Activated T-helper 17 cell treated with anti-CD3 and anti-CD28 coated beads, Interleukin-2, amount 50 U/mL, for 72 hours (primary cell): ENCODE results near the gene PAWR. TPM values are rescaled to one million over a fixed set of nuclear protein-coding genes. Genes with fewer than 3 reads are reported as not detected.
"Not testable (repeated sequence)": the region's sequence is repeated elsewhere in the genome, so short reads cannot be mapped to it uniquely, and the experiment has no call there.

Experiments
- ATAC-seq: fragments of 150-1000 bp; cut with Tn5 transposase; replicated peaks from 2 replicates; pipeline ENCODE4 v1.10.0; 2021; ENCODE audit warnings: mild to moderate bottlenecking, moderate library complexity
- H3K27ac Mint-ChIP-seq: one replicate; pipeline ENCODE4 v1.8.0; 2022; ENCODE audit warnings: mixed read lengths
- H3K27me3 Mint-ChIP-seq: one replicate; pipeline ENCODE4 v1.8.0; 2022; ENCODE audit warnings: mixed read lengths
- H3K36me3 Mint-ChIP-seq: one replicate; pipeline ENCODE4 v1.8.0; 2022; ENCODE audit warnings: low read depth, mild to moderate bottlenecking, mixed read lengths
- H3K4me1 Mint-ChIP-seq: one replicate; pipeline ENCODE4 v1.8.0; 2022; ENCODE audit warnings: mixed read lengths
- H3K4me3 Mint-ChIP-seq: one replicate; pipeline ENCODE4 v1.8.0; 2022; ENCODE audit warnings: mild to moderate bottlenecking, mixed read lengths
- H3K9me3 Mint-ChIP-seq: one replicate; pipeline ENCODE4 v1.8.0; 2022; ENCODE audit warnings: mixed read lengths
- total RNA-seq, 2 donors: library from RNA; stranded (reverse); gene quantifications; one replicate each; pipeline ENCODE4 v1.2.3, GENCODE V29; 2022

PAWR gene
- total RNA-seq, 2 donors from 2014 or later: 1.2 to 5.6 TPM

GRCh38 chr12:79547735-79548609, 142.8 kb downstream of the PAWR start:
- no peak for ATAC-seq
- Mint-ChIP-seq H3K4me3 (no peak overlapping the region), H3K27ac (no peak overlapping the region)

GRCh38 chr12:79547044-79547734, 143.6 kb downstream of the PAWR start:
- Mint-ChIP-seq H3K4me1 (no peaks in the 10 kb centered on the region), H3K36me3 (no peaks in the 10 kb centered on the region), H3K9me3 (no peaks in the 10 kb centered on the region), H3K4me3 (no peak overlapping the region), H3K27me3 (peaks cover 7% of the 10 kb centered on the region), H3K27ac (no peak overlapping the region)
- ATAC-seq: no peak

More at GRCh38 chr12:79547735-79548609, 142.8 kb downstream of the PAWR start:
- H3K36me3 Mint-ChIP-seq: no peaks in the 10 kb centered on the region
- H3K4me1 Mint-ChIP-seq: no peaks in the 10 kb centered on the region
- H3K27me3 Mint-ChIP-seq: peaks cover 7% of the 10 kb centered on the region
- no peaks in the 10 kb centered on the region for H3K9me3 Mint-ChIP-seq

GRCh38 chr12:79546466-79547043, 144.2 kb downstream of the PAWR start:
- no peaks in the 10 kb centered on the region for H3K9me3 Mint-ChIP-seq
- H3K27me3 Mint-ChIP-seq: peaks cover 7% of the 10 kb centered on the region
- H3K4me1 Mint-ChIP-seq: no peaks in the 10 kb centered on the region
- no peak overlapping the region for H3K4me3 Mint-ChIP-seq
- no peak for ATAC-seq
- H3K27ac Mint-ChIP-seq: no peak overlapping the region
- no peaks in the 10 kb centered on the region for H3K36me3 Mint-ChIP-seq

- not testable (repeated sequence) for H3K4me3 Mint-ChIP-seq, H3K27ac Mint-ChIP-seq, H3K9me3 Mint-ChIP-seq, ATAC-seq, H3K4me1 Mint-ChIP-seq, H3K27me3 Mint-ChIP-seq, H3K36me3 Mint-ChIP-seq
Observed at GRCh38 chr12:79544439-79544838, 146.3 kb downstream of the PAWR start.

GRCh38 chr12:79537675-79538074, 153.1 kb downstream of the PAWR start:
- Mint-ChIP-seq H3K4me3 (no peak overlapping the region), H3K9me3 (no peaks in the 10 kb centered on the region), H3K4me1 (no peaks in the 10 kb centered on the region), H3K36me3 (no peaks in the 10 kb centered on the region), H3K27ac (no peak overlapping the region), H3K27me3 (peaks cover 7% of the 10 kb centered on the region)
- no peak for ATAC-seq

GRCh38 chr12:79535751-79536150, 155.0 kb downstream of the PAWR start:
- peaks cover 7% of the 10 kb centered on the region for H3K27me3 Mint-ChIP-seq
- no peak overlapping the region for H3K27ac Mint-ChIP-seq
- no peak overlapping the region for H3K4me3 Mint-ChIP-seq
- H3K36me3 Mint-ChIP-seq: no peaks in the 10 kb centered on the region
- H3K9me3 Mint-ChIP-seq: no peaks in the 10 kb centered on the region
- H3K4me1 Mint-ChIP-seq: no peaks in the 10 kb centered on the region
- ATAC-seq: no peak

Other genes starting within 250 kb of the PAWR start
- 10 to 100 TPM; 90.7 to 92.5 TPM for gene PPP1R12A, start 244.1 kb upstream of the PAWR start, total RNA-seq